ENCODE data around the gene YES1. TPM values are rescaled to one million over a fixed set of nuclear protein-coding genes. Genes with fewer than 3 reads are reported as not detected.

Gene YES1
- total RNA-seq, 1 donor from 2014 or later, result 56.0 TPM

GRCh38 chr18:750456-750855 lies 61.6 kb downstream of the YES1 start:
- Histone ChIP-seq H3K27ac (no peak overlapping the region), H3K4me1 (no peaks in the 10 kb centered on the region), H3K4me3 (no peak overlapping the region), H3K27me3 (no peaks in the 10 kb centered on the region), H3K9me3 (no peaks in the 10 kb centered on the region), H3K36me3 (peaks cover 40% of the 10 kb centered on the region)
- ATAC-seq (no peak), DNase-seq (no peak)
- TF ChIP-seq CTCF (IDR thresholded peaks at IDR 0.05), result no peak
- intact Hi-C loops (cut with DNase I), result no loop called here

GRCh38 chr18:744832-745597 lies 67.0 kb downstream of the YES1 start:
- no peak for TF ChIP-seq CTCF (IDR thresholded peaks at IDR 0.05)
- Histone ChIP-seq H3K36me3 (peaks cover 31% of the 10 kb centered on the region), H3K27ac (no peak overlapping the region), H3K27me3 (no peaks in the 10 kb centered on the region), H3K4me1 (no peaks in the 10 kb centered on the region), H3K9me3 (no peaks in the 10 kb centered on the region), H3K4me3 (no peak overlapping the region)
- intact Hi-C loops (cut with DNase I), result loop anchor here (5.0 to 10.0 kb wide), 2 partner anchors 60 to 87 kb away; no protein-coding TSS in a partner anchor
- ATAC-seq, result no peak
- DNase-seq, result no peak

GRCh38 chr18:741931-742512 lies 70.0 kb downstream of the YES1 start:
- Histone ChIP-seq H3K27ac (no peak overlapping the region), H3K27me3 (no peaks in the 10 kb centered on the region), H3K9me3 (no peaks in the 10 kb centered on the region), H3K4me1 (no peaks in the 10 kb centered on the region), H3K4me3 (no peak overlapping the region), H3K36me3 (peaks cover 39% of the 10 kb centered on the region)
- peak; percentile 80 for TF ChIP-seq CTCF (IDR thresholded peaks at IDR 0.05)
- ATAC-seq (peak; percentile 90), DNase-seq (no peak)
- intact Hi-C loops (cut with DNase I), result loop anchor here (5.0 to 10.0 kb wide), 2 partner anchors 63 to 90 kb away; no protein-coding TSS in a partner anchor

- H3K4me1 ChIP-seq, result no peaks in the 10 kb centered on the region
- DNase-seq (no peak), ATAC-seq (no peak)
- intact Hi-C loops (cut with DNase I), result no loop called here
- no peak overlapping the region for H3K4me3 ChIP-seq
- no peak overlapping the region for H3K27ac ChIP-seq
- peaks cover 43% of the 10 kb centered on the region for H3K36me3 ChIP-seq
- no peaks in the 10 kb centered on the region for H3K27me3 ChIP-seq
- H3K9me3 ChIP-seq, result no peaks in the 10 kb centered on the region
- no peak for TF ChIP-seq CTCF (IDR thresholded peaks at IDR 0.05)
These were observed 79.7 kb downstream of the YES1 start for GRCh38 chr18:732371-732770.

GRCh38 chr18:731185-731584 lies 80.9 kb downstream of the YES1 start:
- no peak for TF ChIP-seq CTCF (IDR thresholded peaks at IDR 0.05)
- DNase-seq, result no peak
- ATAC-seq, result no peak
- Histone ChIP-seq H3K27ac (no peak overlapping the region), H3K4me1 (no peaks in the 10 kb centered on the region), H3K36me3 (peaks cover 34% of the 10 kb centered on the region), H3K9me3 (no peaks in the 10 kb centered on the region), H3K27me3 (no peaks in the 10 kb centered on the region), H3K4me3 (no peak overlapping the region)
- intact Hi-C loops (cut with DNase I), result no loop called here
